ENCODE measurements around the gene KIF1A. TPM values are rescaled to one million over a fixed set of nuclear protein-coding genes. Genes with fewer than 3 reads are reported as not detected.
"Not testable (repeated sequence)": the region's sequence is repeated elsewhere in the genome, so short reads cannot be mapped to it uniquely, and the experiment has no call there.

Gene KIF1A
- total and polyA plus RNA-seq, 10 of the 15 experiments (the other 5 are each of a cell fraction or from before 2014, with no cell fraction given): 0.04 to 0.95 (median 0.06) TPM; not detected in 5

- FAIRE-seq: peak; percentile 18
- intact Hi-C loops (cut with micrococcal nuclease; ENCODE audit: unreplicated experiment): not testable (repeated sequence)
Observed at GRCh38 chr2:240698852-240699561, 121.0 kb downstream of the KIF1A start.

DNA sequence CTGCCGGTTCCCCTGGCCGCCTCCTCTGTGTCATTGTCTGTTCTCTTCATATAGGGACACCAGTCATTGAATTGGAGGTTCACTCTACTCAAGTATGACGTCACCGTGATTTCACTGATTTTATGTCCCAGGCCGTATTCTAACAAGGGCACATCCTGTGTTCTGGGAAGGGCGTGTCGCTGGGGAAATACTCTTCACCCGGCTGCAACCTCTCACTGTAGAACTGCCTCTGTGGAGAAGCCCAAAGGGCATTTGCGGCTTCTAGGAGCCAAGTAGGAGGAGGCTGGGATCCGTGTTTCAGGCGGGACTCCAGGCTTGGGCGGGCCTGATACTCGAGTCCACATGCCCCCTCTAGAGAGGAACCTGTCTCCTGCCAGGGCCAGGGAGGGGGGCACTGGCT is 123.5 kb downstream of the KIF1A start:
- WGBS (ENCODE audit: insufficient coverage, insufficient replicate concordance, low lambda C conversion rate, missing lambda C conversion rate): no CpG with 5 or more reads among the region's 13 CpGs
- H2AFZ ChIP-seq (ENCODE audit: control insufficient read depth, low read depth, low read length); CTCF ChIA-PET; H3K4me3 ChIP-seq; POLR2A ChIA-PET; H4K20me1 ChIP-seq (ENCODE audit: control insufficient read depth, insufficient read depth); H3K4me2 ChIP-seq (ENCODE audit: control insufficient read depth, insufficient read depth); H3K9me3 ChIP-seq (replicated peaks; ENCODE audit: control insufficient read depth, insufficient read depth, low read length); intact Hi-C loops (cut with micrococcal nuclease; ENCODE audit: unreplicated experiment); H3K27me3 ChIP-seq (replicated peaks in 1 of 2; ENCODE audit: control insufficient read depth in 2 of 2, insufficient read depth in 2 of 2, low read length in 1 of 2); H3K36me3 ChIP-seq (ENCODE audit: control insufficient read depth in 2 of 2, insufficient read depth in 2 of 2, low read length in 1 of 2); H3K79me2 ChIP-seq (ENCODE audit: control insufficient read depth, insufficient read depth, low read length); H3K4me1 ChIP-seq (ENCODE audit: control insufficient read depth, insufficient read depth, low read length); H3K27ac ChIP-seq (ENCODE audit: control insufficient read depth, insufficient read depth); FAIRE-seq; in situ Hi-C loops (cut with MboI); DNase-seq (ENCODE audit: low read depth, low spot score); SMC1A ChIA-PET (ENCODE audit: uncharacterized antibody, unreplicated experiment); RAD21 ChIA-PET (ENCODE audit: unreplicated experiment); H3K9ac ChIP-seq (ENCODE audit: control insufficient read depth, insufficient read depth, low read length); ATAC-seq; BruUV-seq (replicated peaks): not testable (repeated sequence)

More at GRCh38 chr2:240698852-240699561, 121.0 kb downstream of the KIF1A start:
- in situ Hi-C loops (cut with MboI); H3K4me3 ChIP-seq; H4K20me1 ChIP-seq (ENCODE audit: control insufficient read depth, insufficient read depth); H3K36me3 ChIP-seq (ENCODE audit: control insufficient read depth in 2 of 2, insufficient read depth in 2 of 2, low read length in 1 of 2); CTCF ChIA-PET; H2AFZ ChIP-seq (ENCODE audit: control insufficient read depth, low read depth, low read length); H3K27me3 ChIP-seq (replicated peaks in 1 of 2; ENCODE audit: control insufficient read depth in 2 of 2, insufficient read depth in 2 of 2, low read length in 1 of 2); H3K9me3 ChIP-seq (replicated peaks; ENCODE audit: control insufficient read depth, insufficient read depth, low read length); H3K4me1 ChIP-seq (ENCODE audit: control insufficient read depth, insufficient read depth, low read length); SMC1A ChIA-PET (ENCODE audit: uncharacterized antibody, unreplicated experiment); POLR2A ChIA-PET; H3K27ac ChIP-seq (ENCODE audit: control insufficient read depth, insufficient read depth); H3K4me2 ChIP-seq (ENCODE audit: control insufficient read depth, insufficient read depth); H3K9ac ChIP-seq (ENCODE audit: control insufficient read depth, insufficient read depth, low read length); RAD21 ChIA-PET (ENCODE audit: unreplicated experiment); DNase-seq (ENCODE audit: low read depth, low spot score); BruUV-seq (replicated peaks); H3K79me2 ChIP-seq (ENCODE audit: control insufficient read depth, insufficient read depth, low read length): not testable (repeated sequence)
- 51% methylated on average over 5 of the region's 33 CpGs for WGBS (ENCODE audit: insufficient coverage, insufficient replicate concordance, low lambda C conversion rate, missing lambda C conversion rate)
- ATAC-seq: peak; percentile 60

DNA sequence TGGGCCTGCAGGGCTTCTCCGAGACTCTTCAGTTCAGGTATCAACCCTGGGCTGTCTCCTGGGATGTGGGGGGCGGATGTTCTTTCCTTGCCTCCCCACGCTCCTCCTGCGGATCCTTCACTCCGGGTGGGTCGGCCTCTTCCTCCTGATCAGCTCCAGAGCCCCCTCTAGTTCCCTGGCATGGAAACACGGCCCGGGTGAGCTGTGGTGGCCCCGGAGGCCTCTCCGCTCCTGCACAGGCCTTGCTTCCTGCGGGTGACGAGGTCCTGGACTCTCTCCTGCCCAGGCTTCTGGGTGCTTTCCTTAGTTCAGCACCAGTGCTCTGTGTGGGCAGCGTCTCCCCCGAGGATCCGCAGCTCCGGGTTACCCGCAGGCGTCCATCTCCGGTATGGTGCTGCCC is 124.4 kb downstream of the KIF1A start:
- H3K4me3 ChIP-seq; intact Hi-C loops (cut with micrococcal nuclease; ENCODE audit: unreplicated experiment); H3K9me3 ChIP-seq (replicated peaks; ENCODE audit: control insufficient read depth, insufficient read depth, low read length); in situ Hi-C loops (cut with MboI); RAD21 ChIA-PET (ENCODE audit: unreplicated experiment); ATAC-seq; H3K9ac ChIP-seq (ENCODE audit: control insufficient read depth, insufficient read depth, low read length); BruUV-seq (replicated peaks); H3K4me1 ChIP-seq (ENCODE audit: control insufficient read depth, insufficient read depth, low read length); H3K4me2 ChIP-seq (ENCODE audit: control insufficient read depth, insufficient read depth); DNase-seq (ENCODE audit: low read depth, low spot score); SMC1A ChIA-PET (ENCODE audit: uncharacterized antibody, unreplicated experiment); H3K36me3 ChIP-seq (ENCODE audit: control insufficient read depth in 2 of 2, insufficient read depth in 2 of 2, low read length in 1 of 2); H3K27me3 ChIP-seq (replicated peaks in 1 of 2; ENCODE audit: control insufficient read depth in 2 of 2, insufficient read depth in 2 of 2, low read length in 1 of 2); H3K27ac ChIP-seq (ENCODE audit: control insufficient read depth, insufficient read depth); H4K20me1 ChIP-seq (ENCODE audit: control insufficient read depth, insufficient read depth); FAIRE-seq; CTCF ChIA-PET; H3K79me2 ChIP-seq (ENCODE audit: control insufficient read depth, insufficient read depth, low read length); H2AFZ ChIP-seq (ENCODE audit: control insufficient read depth, low read depth, low read length); POLR2A ChIA-PET: not testable (repeated sequence)
- no CpG with 5 or more reads among the region's 19 CpGs for WGBS (ENCODE audit: insufficient coverage, insufficient replicate concordance, low lambda C conversion rate, missing lambda C conversion rate)

GRCh38 chr2:240694304-240694703 is 125.7 kb downstream of the KIF1A start:
- BruUV-seq (replicated peaks); DNase-seq (ENCODE audit: low read depth, low spot score); SMC1A ChIA-PET (ENCODE audit: uncharacterized antibody, unreplicated experiment); RAD21 ChIA-PET (ENCODE audit: unreplicated experiment); H3K4me3 ChIP-seq; CTCF ChIA-PET; FAIRE-seq; H3K36me3 ChIP-seq (ENCODE audit: control insufficient read depth in 2 of 2, insufficient read depth in 2 of 2, low read length in 1 of 2); in situ Hi-C loops (cut with MboI); H3K9me3 ChIP-seq (replicated peaks; ENCODE audit: control insufficient read depth, insufficient read depth, low read length); H3K79me2 ChIP-seq (ENCODE audit: control insufficient read depth, insufficient read depth, low read length); H2AFZ ChIP-seq (ENCODE audit: control insufficient read depth, low read depth, low read length); H3K9ac ChIP-seq (ENCODE audit: control insufficient read depth, insufficient read depth, low read length); ATAC-seq; H3K27ac ChIP-seq (ENCODE audit: control insufficient read depth, insufficient read depth); H3K4me1 ChIP-seq (ENCODE audit: control insufficient read depth, insufficient read depth, low read length); H4K20me1 ChIP-seq (ENCODE audit: control insufficient read depth, insufficient read depth); POLR2A ChIA-PET; intact Hi-C loops (cut with micrococcal nuclease; ENCODE audit: unreplicated experiment); H3K4me2 ChIP-seq (ENCODE audit: control insufficient read depth, insufficient read depth); H3K27me3 ChIP-seq (replicated peaks in 1 of 2; ENCODE audit: control insufficient read depth in 2 of 2, insufficient read depth in 2 of 2, low read length in 1 of 2): not testable (repeated sequence)
- no CpG with 5 or more reads among the region's 12 CpGs for WGBS (ENCODE audit: insufficient coverage, insufficient replicate concordance, low lambda C conversion rate, missing lambda C conversion rate)
